IMR-90 (cell line): ENCODE results near the gene VPS41.

Experiments
- MAFK ChIP-seq: IDR thresholded peaks from 2 replicates; pipeline ENCODE4 v1.6.1; 2012; ENCODE audit warnings: low read depth, low read length, improper control_type of control experiment
- RAD21 ChIP-seq: IDR thresholded peaks from 2 replicates; pipeline ENCODE4 v1.6.1; 2012; ENCODE audit warnings: low read length, improper control_type of control experiment
- RCOR1 ChIP-seq: IDR thresholded peaks from 2 replicates; pipeline ENCODE4 v1.6.1; 2012; ENCODE audit warnings: mild to moderate bottlenecking, low read length, improper control_type of control experiment; ENCODE audit not compliant: insufficient replicate concordance
- TF ChIP-seq, protein P1 (sequence below): conservative IDR thresholded peaks from 2 replicates; pipeline ENCODE4 v1.5.1; 2012; ENCODE audit warnings: mild to moderate bottlenecking, low read depth, low read length, improper control_type of control experiment

DNA sequence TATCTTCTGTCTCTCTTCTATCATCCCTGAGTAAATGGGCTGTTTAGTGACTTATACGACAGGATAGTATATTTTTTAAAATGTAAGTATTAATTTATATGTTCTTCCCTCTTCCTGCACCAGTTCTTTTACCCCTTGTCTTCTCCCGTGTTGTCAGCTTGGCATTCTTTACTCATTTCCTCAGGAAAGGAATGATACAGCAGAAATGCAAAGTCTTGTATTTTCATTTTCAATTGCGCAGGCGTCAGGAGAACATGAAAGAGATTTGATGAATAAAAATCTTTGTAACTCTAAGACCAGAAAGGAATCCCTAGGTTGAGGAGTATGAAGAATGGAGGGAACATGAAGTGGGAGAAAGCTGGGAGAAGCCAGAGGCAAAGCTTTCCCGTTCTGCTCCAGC, 18.8 kb upstream of the VPS41 start:
- TF ChIP-seq, protein P1, sequence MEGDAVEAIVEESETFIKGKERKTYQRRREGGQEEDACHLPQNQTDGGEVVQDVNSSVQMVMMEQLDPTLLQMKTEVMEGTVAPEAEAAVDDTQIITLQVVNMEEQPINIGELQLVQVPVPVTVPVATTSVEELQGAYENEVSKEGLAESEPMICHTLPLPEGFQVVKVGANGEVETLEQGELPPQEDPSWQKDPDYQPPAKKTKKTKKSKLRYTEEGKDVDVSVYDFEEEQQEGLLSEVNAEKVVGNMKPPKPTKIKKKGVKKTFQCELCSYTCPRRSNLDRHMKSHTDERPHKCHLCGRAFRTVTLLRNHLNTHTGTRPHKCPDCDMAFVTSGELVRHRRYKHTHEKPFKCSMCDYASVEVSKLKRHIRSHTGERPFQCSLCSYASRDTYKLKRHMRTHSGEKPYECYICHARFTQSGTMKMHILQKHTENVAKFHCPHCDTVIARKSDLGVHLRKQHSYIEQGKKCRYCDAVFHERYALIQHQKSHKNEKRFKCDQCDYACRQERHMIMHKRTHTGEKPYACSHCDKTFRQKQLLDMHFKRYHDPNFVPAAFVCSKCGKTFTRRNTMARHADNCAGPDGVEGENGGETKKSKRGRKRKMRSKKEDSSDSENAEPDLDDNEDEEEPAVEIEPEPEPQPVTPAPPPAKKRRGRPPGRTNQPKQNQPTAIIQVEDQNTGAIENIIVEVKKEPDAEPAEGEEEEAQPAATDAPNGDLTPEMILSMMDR, result no peak
- TF ChIP-seq RCOR1 (no peak), MAFK (no peak), RAD21 (no peak)
